ENCODE data around the gene SDSL.

The SDSL gene

GRCh38 chr12:113462998-113463745, 41.0 kb downstream of the SDSL start:
- TF ChIP-seq ZNF8 (CRISPR knock-in tag; IDR thresholded peaks at IDR 0.05) (no peak), PATZ1 (CRISPR knock-in tag; IDR thresholded peaks at IDR 0.05; ENCODE audit: borderline replicate concordance) (no peak), TCF4 (CRISPR knock-in tag; IDR thresholded peaks at IDR 0.05; ENCODE audit: borderline replicate concordance) (no peak), POU6F1 (CRISPR knock-in tag; IDR thresholded peaks at IDR 0.05; ENCODE audit: borderline replicate concordance, low read depth) (no peak), GLIS3 (CRISPR knock-in tag; IDR thresholded peaks at IDR 0.05) (no peak), ISL1 (CRISPR knock-in tag; IDR thresholded peaks at IDR 0.05) (no peak), ZC3H10 (CRISPR knock-in tag; IDR thresholded peaks at IDR 0.05) (no peak), ESRRG (CRISPR knock-in tag; IDR thresholded peaks at IDR 0.05) (no peak), ZNF565 (CRISPR knock-in tag; conservative IDR thresholded peaks at IDR 0.05; ENCODE audit: low read depth) (no peak), ZNF70 (CRISPR knock-in tag; IDR thresholded peaks at IDR 0.05) (no peak), PPARA (CRISPR knock-in tag; IDR thresholded peaks at IDR 0.05; ENCODE audit: borderline replicate concordance) (no peak), CSRNP3 (CRISPR knock-in tag; IDR thresholded peaks at IDR 0.05) (no peak), TOX (CRISPR knock-in tag; IDR thresholded peaks at IDR 0.05; ENCODE audit: borderline replicate concordance) (no peak), CREB5 (CRISPR knock-in tag; IDR thresholded peaks at IDR 0.05; ENCODE audit: low read depth) (no peak), ZFP30 (CRISPR knock-in tag; IDR thresholded peaks at IDR 0.05) (no peak), SNAI2 (CRISPR knock-in tag; IDR thresholded peaks at IDR 0.05) (no peak), CSDC2 (CRISPR knock-in tag; IDR thresholded peaks at IDR 0.05) (no peak), ZFP3 (CRISPR knock-in tag; IDR thresholded peaks at IDR 0.05) (no peak), OSR1 (CRISPR knock-in tag; IDR thresholded peaks at IDR 0.05) (no peak), TSHZ2 (CRISPR knock-in tag; IDR thresholded peaks at IDR 0.05) (no peak)
- ATAC-seq: peak; percentile 11

GRCh38 chr12:113463746-113464451, 41.7 kb downstream of the SDSL start:
- TF ChIP-seq TCF4 (CRISPR knock-in tag; IDR thresholded peaks at IDR 0.05; ENCODE audit: borderline replicate concordance) (no peak), ZC3H10 (CRISPR knock-in tag; IDR thresholded peaks at IDR 0.05) (no peak), ZFP3 (CRISPR knock-in tag; IDR thresholded peaks at IDR 0.05) (no peak), PPARA (CRISPR knock-in tag; IDR thresholded peaks at IDR 0.05; ENCODE audit: borderline replicate concordance) (no peak), ZNF565 (CRISPR knock-in tag; conservative IDR thresholded peaks at IDR 0.05; ENCODE audit: low read depth) (no peak)
- ATAC-seq: 0 out of 3 replicates have a peak, but pooled peaks have one; percentile 9
